Neural crest cell (in vitro differentiated cells): ENCODE results near the gene EVA1A. TPM values are rescaled to one million over a fixed set of nuclear protein-coding genes. Genes with fewer than 3 reads are reported as not detected.

Experiments used
- DNase-seq: peaks from one replicate; pipeline ENCODE4 v3.0.0; 2021; ENCODE audit warnings: low read depth, mixed read lengths, low spot score
- H3K27ac Mint-ChIP-seq: one replicate; pipeline ENCODE4 v1.8.0; 2021; ENCODE audit warnings: mild to moderate bottlenecking, mixed read lengths; ENCODE audit not compliant: unreplicated experiment
- H3K27me3 Mint-ChIP-seq: 2 replicates; pipeline ENCODE4 v1.8.0; 2021; ENCODE audit warnings: low read depth, mild to moderate bottlenecking, mixed read lengths
- H3K36me3 Mint-ChIP-seq: 2 replicates; pipeline ENCODE4 v1.8.0; 2021; ENCODE audit warnings: low read depth, mild to moderate bottlenecking, mixed read lengths
- H3K4me1 Mint-ChIP-seq: 2 replicates; pipeline ENCODE4 v1.8.0; 2021; ENCODE audit warnings: mixed read lengths
- H3K4me3 Mint-ChIP-seq: one replicate; pipeline ENCODE4 v1.8.0; 2021; ENCODE audit warnings: mild to moderate bottlenecking, mixed read lengths
- H3K9me3 Mint-ChIP-seq: 2 replicates; pipeline ENCODE4 v1.8.0; 2021; ENCODE audit warnings: mixed read lengths
- CTCF ChIP-seq: fragments of 200-600 bp; sonication (generic); conservative IDR thresholded peaks from 2 replicates; pipeline ENCODE4 v1.5.0; 2021; ENCODE audit warnings: antibody characterized with exemption, mild to moderate bottlenecking
- total RNA-seq: library from RNA; stranded (reverse); gene quantifications from 2 replicates; pipeline ENCODE4 v1.2.1, GENCODE V29; 2021

Gene EVA1A
- total RNA-seq, 1 donor from 2014 or later: 3.8 TPM

- H3K27me3 Mint-ChIP-seq: no peaks in the 10 kb centered on the region
- H3K36me3 Mint-ChIP-seq: no peaks in the 10 kb centered on the region
- H3K9me3 Mint-ChIP-seq: no peaks in the 10 kb centered on the region
- TF ChIP-seq CTCF: no peak
- peaks cover 34% of the 10 kb centered on the region for H3K4me1 Mint-ChIP-seq
- no peak overlapping the region for H3K27ac Mint-ChIP-seq
- no peak overlapping the region for H3K4me3 Mint-ChIP-seq
- DNase-seq: no peak
Measured at GRCh38 chr2:75602724-75603342, 42.1 kb upstream of the EVA1A start.

GRCh38 chr2:75600461-75601011, 39.8 kb upstream of the EVA1A start:
- DNase-seq: no peak
- Mint-ChIP-seq H3K27ac (no peak overlapping the region), H3K4me1 (peaks cover 20% of the 10 kb centered on the region), H3K4me3 (no peak overlapping the region), H3K9me3 (no peaks in the 10 kb centered on the region), H3K36me3 (no peaks in the 10 kb centered on the region), H3K27me3 (no peaks in the 10 kb centered on the region)
- no peak for TF ChIP-seq CTCF

- TF ChIP-seq CTCF: no peak
- H3K4me1 Mint-ChIP-seq: peaks cover 25% of the 10 kb centered on the region
Measured at GRCh38 chr2:75598589-75599155, 37.9 kb upstream of the EVA1A start.

GRCh38 chr2:75597949-75598348, 37.2 kb upstream of the EVA1A start:
- Mint-ChIP-seq H3K27me3 (no peaks in the 10 kb centered on the region), H3K4me3 (no peak overlapping the region), H3K4me1 (peaks cover 32% of the 10 kb centered on the region), H3K9me3 (no peaks in the 10 kb centered on the region), H3K36me3 (no peaks in the 10 kb centered on the region), H3K27ac (no peak overlapping the region)
- TF ChIP-seq CTCF: no peak
- no peak for DNase-seq

More at GRCh38 chr2:75598589-75599155, 37.9 kb upstream of the EVA1A start:
- Mint-ChIP-seq H3K27ac (no peak overlapping the region), H3K27me3 (no peaks in the 10 kb centered on the region), H3K36me3 (no peaks in the 10 kb centered on the region), H3K4me3 (no peak overlapping the region), H3K9me3 (no peaks in the 10 kb centered on the region)
- DNase-seq: no peak

GRCh38 chr2:75596784-75597183, 36.0 kb upstream of the EVA1A start:
- H3K27ac Mint-ChIP-seq: no peak overlapping the region

More at GRCh38 chr2:75596784-75597183, 36.0 kb upstream of the EVA1A start:
- Mint-ChIP-seq H3K9me3 (no peaks in the 10 kb centered on the region), H3K4me1 (peaks cover 32% of the 10 kb centered on the region), H3K36me3 (no peaks in the 10 kb centered on the region), H3K27me3 (no peaks in the 10 kb centered on the region), H3K4me3 (no peak overlapping the region)
- no peak for DNase-seq
- no peak for TF ChIP-seq CTCF
